ENCODE measurements around the gene CCDC169. TPM values are rescaled to one million over a fixed set of nuclear protein-coding genes. Genes with fewer than 3 reads are reported as not detected.
A peak's percentile ranks its signal among the peaks of the same experiment; 100 is the strongest.

The CCDC169 gene
- total and polyA plus RNA-seq, 2 of the 13 experiments (the other 11 are each of a cell fraction or from before 2014, with no cell fraction given): 0.25 to 0.33 TPM

GRCh38 chr13:36297366-36298338 is at the start of gene CCDC169 (continued):
- TF ChIP-seq CREB1 (IDR thresholded peaks at IDR 0.05): peak; percentile 97
- TF ChIP-seq CREB1 (CRISPR knock-in tag; IDR thresholded peaks at IDR 0.05): peak; percentile 64
- peak; percentile 51 for TF ChIP-seq GABPB1 (CRISPR knock-in tag; IDR thresholded peaks at IDR 0.05)
- TF ChIP-seq ZBTB10 (CRISPR knock-in tag; IDR thresholded peaks at IDR 0.05; ENCODE audit: borderline replicate concordance): peak; percentile 73; the same call in 1 of the 2 replicates
- no peak for TF ChIP-seq TBX2 (CRISPR knock-in tag; IDR thresholded peaks at IDR 0.05; ENCODE audit: borderline replicate concordance)
- TF ChIP-seq, protein P1, sequence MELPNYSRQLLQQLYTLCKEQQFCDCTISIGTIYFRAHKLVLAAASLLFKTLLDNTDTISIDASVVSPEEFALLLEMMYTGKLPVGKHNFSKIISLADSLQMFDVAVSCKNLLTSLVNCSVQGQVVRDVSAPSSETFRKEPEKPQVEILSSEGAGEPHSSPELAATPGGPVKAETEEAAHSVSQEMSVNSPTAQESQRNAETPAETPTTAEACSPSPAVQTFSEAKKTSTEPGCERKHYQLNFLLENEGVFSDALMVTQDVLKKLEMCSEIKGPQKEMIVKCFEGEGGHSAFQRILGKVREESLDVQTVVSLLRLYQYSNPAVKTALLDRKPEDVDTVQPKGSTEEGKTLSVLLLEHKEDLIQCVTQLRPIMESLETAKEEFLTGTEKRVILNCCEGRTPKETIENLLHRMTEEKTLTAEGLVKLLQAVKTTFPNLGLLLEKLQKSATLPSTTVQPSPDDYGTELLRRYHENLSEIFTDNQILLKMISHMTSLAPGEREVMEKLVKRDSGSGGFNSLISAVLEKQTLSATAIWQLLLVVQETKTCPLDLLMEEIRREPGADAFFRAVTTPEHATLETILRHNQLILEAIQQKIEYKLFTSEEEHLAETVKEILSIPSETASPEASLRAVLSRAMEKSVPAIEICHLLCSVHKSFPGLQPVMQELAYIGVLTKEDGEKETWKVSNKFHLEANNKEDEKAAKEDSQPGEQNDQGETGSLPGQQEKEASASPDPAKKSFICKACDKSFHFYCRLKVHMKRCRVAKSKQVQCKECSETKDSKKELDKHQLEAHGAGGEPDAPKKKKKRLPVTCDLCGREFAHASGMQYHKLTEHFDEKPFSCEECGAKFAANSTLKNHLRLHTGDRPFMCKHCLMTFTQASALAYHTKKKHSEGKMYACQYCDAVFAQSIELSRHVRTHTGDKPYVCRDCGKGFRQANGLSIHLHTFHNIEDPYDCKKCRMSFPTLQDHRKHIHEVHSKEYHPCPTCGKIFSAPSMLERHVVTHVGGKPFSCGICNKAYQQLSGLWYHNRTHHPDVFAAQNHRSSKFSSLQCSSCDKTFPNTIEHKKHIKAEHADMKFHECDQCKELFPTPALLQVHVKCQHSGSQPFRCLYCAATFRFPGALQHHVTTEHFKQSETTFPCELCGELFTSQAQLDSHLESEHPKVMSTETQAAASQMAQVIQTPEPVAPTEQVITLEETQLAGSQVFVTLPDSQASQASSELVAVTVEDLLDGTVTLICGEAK (IDR thresholded peaks at IDR 0.05): no peak
- TF ChIP-seq, protein P1 (CRISPR knock-in tag; IDR thresholded peaks at IDR 0.05): 0 out of 2 replicates have a peak, but pooled peaks have one; percentile 43
